Fibroblast of skin of abdomen (primary cell): ENCODE results near the gene CFAP157. TPM values are rescaled to one million over a fixed set of nuclear protein-coding genes. Genes with fewer than 3 reads are reported as not detected.

Experiments used
- DNase-seq: peaks from one replicate; pipeline ENCODE4 v3.0.0-alpha.2; 2013
- polyA plus RNA-seq, 2 experiments: library from polyadenylated mRNA; unstranded; fragments of 120-200 nt; gene quantifications; one replicate each; pipeline ENCODE4 v1.2.1, GENCODE V29; 2013; ENCODE audit not compliant: insufficient read length in 2 of 2

The CFAP157 gene
- 1.1 TPM for polyA plus RNA-seq (2013, experiment 1 of 2; ENCODE audit: insufficient read length)
- polyA plus RNA-seq (2013, experiment 2 of 2; ENCODE audit: insufficient read length): 1.6 TPM

DNA sequence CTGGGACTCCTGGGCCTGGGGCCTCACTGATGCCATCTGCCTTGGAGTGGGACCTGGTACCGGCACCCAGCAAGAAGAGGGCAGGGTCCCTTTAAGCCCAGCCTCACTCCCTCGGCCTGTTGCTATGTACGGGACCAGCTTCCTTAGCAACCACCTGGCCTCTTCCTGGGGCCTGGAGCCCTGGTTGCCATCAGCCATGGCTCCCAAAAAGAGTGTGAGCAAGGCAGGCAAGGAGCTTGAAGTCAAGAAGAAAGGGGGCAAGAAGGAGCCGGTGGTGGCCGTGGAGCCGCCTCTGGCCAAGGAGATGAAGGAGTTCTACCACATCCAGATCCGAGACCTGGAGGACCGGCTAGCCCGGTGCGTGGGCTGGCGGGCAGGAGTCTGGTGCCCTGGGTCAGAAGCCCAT is at the start of gene CFAP157:
Gene CFAP157 (plus strand): TSS at position 153 of the 406 bp plus-strand sequence. CDS start 44 bp downstream, at position 197.
- no peak for DNase-seq

DNA sequence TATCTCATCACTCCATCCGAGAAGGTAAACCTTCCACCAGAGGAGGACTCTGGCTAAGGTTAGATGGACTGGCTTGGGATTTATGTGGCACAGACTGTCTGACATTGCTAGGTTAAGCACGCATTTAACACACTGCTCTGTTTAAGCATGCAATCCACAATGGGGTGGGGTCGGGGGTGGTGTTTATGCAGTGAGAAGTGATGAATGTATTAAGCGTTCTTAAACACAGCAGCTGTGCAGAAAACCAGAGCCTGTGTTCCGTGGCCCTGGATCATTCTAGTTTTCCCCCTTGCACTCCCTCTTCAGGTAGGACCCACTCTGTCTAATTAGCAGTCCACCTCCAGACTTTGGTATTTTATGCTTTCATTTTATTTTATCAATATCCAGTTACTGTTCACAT is 48.4 kb upstream of the CFAP157 start:
- no peak for DNase-seq

DNA sequence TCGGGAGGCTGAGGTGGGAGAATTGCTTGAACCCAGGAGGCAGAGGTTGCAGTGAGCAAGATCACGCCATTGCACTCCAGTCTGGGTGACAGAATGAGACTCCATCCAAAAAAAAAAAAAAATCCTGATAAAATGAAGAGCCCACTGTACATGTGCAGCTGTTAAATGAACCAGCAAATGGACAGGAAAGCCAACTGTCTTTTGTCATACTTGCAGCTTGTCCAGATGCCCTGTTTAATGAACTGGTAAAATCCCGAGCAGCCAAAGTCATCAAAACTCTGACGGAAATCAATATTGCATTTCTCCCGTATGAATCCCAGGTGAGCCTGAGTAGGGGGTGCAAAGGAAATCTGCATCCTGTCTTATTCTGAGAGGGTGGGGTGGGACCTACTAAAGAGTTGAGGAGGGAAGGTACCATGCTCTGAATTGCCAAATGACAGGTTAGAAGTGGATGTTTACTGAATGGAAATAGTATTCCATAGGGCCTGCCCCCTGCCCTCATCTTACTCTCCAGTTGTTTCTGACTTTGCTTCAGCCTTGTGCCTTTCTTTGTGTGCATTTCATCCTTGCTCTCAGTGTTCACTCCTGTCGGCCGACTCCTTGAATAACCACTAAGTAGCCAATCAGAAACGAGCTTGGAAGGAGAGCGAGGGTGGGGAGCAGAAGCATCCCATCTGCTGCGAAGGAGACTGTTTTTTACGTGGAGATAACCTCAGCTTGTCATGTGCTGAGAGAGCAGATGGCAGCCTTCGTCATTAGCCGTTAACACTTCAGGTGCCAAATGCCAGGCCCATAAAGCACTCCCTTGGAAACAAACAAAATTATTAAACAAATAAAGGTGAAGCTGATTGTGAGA is 45.7 kb upstream of the CFAP157 start:
- DNase-seq: no peak

DNA sequence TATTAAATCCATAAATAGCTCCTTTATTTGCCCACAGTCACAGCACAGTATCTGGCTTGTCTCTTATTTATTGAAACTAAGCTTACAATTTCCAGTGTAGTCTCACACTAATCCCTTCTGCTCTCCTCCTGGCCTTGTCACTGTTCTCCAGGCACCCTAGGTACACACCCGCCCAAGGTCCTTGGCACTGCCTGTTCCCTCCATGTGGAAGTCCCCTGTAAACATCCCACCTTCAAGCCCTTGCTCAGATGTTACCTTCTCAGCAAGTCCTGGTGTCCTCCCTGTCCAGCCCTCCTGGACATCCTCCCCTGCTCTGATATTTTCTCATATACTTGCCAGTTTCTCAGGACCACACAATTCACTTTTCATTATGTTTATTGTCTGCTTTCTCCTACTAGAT is 44.2 kb upstream of the CFAP157 start:
- no peak for DNase-seq

- no peak for DNase-seq
Observed at GRCh38 chr9:127664324-127664677, 42.5 kb upstream of the CFAP157 start.

DNA sequence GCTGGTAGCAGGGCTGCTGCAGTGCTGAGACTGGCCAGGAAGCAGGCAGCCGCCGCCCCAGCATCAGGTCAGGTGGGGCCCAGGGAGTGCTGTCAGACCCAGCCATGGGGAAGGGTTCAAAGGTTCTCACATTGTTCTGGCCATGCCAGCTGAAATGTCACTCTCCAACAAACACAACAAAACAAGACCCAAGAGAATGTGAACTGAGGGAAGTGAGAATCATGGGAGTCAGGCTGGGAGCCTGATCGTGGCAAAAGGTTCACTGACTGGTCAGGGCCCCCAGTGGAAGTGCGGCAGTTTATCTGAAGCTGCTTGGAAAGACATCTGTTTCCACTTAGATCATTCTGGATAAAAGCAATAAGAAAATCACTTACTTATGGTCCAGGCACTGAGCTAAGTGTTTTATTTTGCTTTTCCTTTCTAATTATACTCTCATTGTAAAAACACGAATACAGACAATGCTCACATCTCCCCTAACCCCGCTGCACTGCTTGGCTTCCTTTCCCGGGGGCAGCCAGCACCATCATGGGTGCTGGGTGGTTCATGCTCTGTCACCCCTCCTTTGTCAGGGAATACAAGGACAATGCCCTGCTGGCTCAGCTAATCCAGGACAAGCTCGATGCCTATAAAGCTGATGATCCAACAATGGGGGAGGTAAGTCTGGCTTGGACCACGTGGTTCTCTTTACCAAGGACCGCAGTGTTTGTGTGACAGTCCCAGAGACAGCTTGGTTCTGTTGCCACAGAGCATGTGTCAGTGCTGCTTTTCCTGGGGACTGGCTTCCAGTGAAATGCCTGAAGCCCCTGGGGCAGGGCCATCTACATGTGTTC is 41.9 kb upstream of the CFAP157 start:
- DNase-seq: peak; percentile 58

GRCh38 chr9:127667127-127667844 is 39.5 kb upstream of the CFAP157 start:
- DNase-seq: no peak

- DNase-seq: no peak
Observed at GRCh38 chr9:127667906-127668305, 38.9 kb upstream of the CFAP157 start.

DNA sequence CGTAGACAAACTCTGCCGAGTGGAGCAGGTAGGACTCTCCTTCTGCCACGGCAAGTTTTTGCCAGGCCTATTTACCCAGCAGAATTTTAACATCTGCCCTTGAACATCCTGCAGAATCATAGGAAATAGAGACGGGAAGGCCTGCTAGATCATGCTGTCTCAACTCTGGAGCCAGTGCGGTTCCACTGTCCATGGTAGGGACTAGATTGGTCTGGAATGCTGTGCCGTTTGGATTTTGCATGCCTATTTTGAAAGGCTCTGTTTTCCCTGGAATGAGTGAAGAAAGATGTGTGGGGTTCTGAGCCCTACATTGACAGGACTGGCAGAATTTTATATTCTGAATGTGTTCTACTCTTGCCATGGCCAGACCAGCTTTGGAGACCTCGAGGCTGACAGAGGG is 33.6 kb upstream of the CFAP157 start:
- DNase-seq: no peak

DNA sequence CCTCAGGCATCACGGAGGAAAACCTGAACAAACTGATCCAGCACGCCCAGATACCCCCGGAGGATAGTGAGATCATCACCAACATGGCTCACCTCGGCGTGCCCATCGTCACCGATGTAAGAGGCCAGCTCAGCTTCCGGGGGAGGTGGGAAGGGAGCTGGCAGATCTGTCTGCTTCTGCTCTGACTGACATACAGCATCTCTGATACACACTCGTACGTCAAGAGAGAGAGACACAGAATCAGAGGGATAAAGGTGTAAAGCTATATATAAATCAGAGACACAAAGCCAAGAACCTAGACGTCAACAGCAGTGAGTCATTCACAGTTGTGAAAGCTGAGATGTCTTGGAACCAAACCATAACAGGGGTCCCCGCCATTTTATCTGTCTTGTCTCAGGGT is 30.1 kb upstream of the CFAP157 start:
- DNase-seq: no peak

GRCh38 chr9:127679506-127679905 is 27.3 kb upstream of the CFAP157 start:
- DNase-seq: no peak

DNA sequence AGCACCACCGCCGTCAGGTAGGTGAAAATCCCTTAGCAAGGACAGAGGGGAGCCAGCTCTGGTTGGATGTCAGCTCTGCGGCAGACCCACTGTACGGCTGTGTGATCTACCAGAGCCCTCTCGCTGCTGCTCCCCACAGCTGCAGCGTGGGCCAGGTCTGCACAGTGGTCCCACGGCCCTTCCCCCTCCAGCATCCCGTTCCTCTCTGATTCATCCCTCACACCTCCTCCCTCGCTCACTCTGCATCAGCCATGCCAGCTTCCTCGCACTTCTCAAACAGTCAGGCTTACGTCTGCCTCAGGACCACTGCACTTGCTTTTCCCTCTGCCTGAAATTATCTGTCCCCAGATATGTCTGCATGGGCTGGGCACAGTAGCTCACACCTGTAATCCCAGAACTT is 26.6 kb upstream of the CFAP157 start:
- DNase-seq: no peak

DNA sequence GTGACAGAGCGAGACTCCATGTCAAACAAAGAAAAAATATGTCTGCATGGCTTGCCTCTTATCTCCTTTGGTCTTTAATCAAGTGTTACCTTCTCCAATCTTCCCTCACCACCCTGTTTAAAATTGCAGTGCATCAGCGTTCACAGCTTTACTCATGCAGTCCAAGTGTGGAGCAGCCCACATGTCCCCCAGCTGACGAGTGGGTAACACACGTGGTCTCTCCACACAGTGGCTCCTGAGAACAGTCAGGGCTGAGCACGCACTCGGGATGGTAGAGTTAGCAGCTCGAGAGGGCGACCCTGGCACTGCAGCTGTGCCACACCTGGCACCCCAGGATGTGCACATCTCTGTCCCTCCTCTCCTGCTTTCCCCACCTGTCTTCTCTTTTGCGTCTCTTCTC is 25.9 kb upstream of the CFAP157 start:
- DNase-seq: no peak

DNA sequence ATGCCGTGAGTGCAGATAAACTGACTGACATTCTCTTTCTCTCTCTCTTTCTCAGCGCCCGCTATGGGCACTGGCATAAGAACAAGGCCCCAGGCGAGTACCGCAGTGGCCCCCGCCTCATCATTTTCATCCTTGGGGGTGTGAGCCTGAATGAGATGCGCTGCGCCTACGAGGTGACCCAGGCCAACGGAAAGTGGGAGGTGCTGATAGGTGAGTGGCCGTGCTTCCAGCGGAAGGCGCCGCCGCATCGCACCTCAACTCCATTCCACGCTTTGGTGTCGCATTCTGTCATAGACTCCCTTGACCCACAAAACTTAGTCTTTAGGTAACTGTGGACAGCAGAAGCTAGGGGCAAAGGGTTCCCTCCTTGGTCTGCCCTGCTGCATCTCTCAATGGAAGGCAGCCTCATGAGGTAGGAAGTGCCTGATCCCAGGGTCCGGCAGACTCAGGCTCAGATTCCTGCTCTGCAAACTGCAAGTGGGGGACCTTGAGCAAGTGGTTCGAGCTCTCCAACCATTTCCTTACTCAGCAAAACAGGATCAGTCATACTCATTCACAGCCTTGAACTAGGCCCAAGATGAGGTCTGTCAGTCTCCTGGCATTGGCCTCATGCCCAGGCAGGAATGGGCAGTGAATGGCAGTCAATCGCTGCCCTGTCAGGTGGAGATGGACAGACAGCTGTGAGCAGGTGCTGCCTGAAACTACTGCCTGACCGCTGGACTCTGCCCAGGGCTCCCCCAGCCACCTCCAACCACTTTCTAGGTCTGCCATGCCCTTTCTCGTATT is 24.2 kb upstream of the CFAP157 start:
- no peak for DNase-seq

GRCh38 chr9:127683723-127684122 is 23.1 kb upstream of the CFAP157 start:
- DNase-seq: peak; percentile 66

- peak; percentile 41 for DNase-seq
Observed at GRCh38 chr9:127684576-127684975, 22.2 kb upstream of the CFAP157 start.

DNA sequence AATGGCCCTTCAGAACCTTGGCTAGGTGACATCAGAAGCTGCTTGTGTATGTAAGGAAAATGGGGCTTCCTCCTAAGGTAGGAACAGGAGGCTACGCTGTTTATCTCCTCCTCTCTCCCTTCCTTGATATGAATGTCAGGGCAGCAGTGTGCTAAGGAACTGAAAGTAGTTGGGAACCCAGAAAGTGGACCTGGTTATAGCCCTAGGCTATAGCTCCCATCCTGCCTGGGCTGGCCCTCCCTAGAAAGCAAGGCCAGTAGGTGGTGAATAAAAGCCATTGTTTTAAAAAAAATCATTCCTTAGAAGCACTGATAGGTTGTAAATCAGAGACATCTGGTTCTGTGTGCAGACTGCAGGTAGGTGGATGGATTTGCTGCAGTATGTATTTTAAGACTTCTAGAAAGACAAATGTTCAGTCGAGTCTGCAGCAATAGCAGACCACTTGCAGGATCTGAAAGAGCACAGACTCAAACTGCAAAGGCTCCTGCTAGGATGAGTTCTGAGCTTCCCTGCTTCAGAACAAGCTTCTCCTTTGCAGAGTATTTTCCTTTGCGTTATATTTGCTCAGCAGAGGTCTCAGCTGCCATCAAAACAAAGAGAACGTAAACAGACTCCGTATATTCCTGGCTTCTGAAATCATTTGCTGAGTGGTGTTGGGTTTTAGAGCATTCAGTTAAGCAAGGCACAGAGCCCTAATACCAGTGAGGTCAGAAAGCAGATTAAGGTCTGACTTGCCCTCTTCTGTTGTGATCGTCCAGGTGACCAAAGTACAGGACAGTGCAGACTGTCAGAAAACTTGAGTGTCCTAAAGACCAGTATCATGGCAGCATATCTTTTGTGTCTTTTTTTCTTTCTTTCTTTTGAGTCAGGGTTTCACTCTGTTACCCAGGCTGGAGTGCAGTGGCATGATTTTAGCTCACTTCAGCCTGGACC is 20.1 kb upstream of the CFAP157 start:
- DNase-seq: no peak

- no peak for DNase-seq
Observed at GRCh38 chr9:127689329-127690000, 17.3 kb upstream of the CFAP157 start.

- DNase-seq: no peak
Observed at GRCh38 chr9:127690735-127691134, 16.1 kb upstream of the CFAP157 start.

DNA sequence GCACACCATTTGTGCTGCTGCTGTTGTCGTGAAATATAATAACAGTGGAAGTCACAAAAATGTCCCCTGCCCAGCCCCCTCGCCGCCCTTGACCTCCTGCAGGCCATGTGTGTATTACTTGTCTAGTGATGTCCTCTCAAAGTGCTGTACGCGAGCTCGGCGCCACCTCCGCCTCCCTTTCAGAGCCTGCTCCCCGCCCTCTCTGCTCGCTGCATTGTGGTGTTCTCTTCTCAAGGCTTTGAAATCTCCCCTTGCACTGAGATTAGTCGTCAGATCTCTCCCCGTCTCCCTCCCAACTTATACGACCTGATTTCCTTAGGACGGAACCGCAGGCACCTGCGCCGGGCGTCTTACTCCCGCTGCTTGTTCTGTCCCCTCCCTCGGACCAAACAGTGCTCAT is 14.7 kb upstream of the CFAP157 start:
- no peak for DNase-seq
